Mammary epithelial cell (primary cell): Measurements from ENCODE around the gene CMC2.

ENCODE experiments used
- CTCF ChIP-seq, 2 donors: IDR thresholded peaks in 1 of 2; conservative IDR thresholded peaks in 1 of 2; 2 replicates each; pipeline ENCODE4 v1.5.1; 2011 to 2012; ENCODE audit warnings: inconsistent platforms in 2 of 2, low read length in 2 of 2, mild to moderate bottlenecking in 2 of 2, control low read depth in 1 of 2, low read depth in 1 of 2; ENCODE audit not compliant: insufficient read depth in 1 of 2; ENCODE audit errors: extremely low read depth in 1 of 2
- EZH2 ChIP-seq: IDR thresholded peaks from 2 replicates; pipeline ENCODE4 v1.6.1; 2012; ENCODE audit warnings: low read length, inconsistent platforms, borderline replicate concordance

- TF ChIP-seq CTCF (conservative IDR thresholded peaks at IDR 0.05 in 1 of 2, IDR thresholded peaks at IDR 0.05 in 1 of 2; ENCODE audit: extremely low read depth in 1 of 2, insufficient read depth in 1 of 2, low read depth in 1 of 2, low read length in 2 of 2) (no peak), EZH2 (no peak)
Measured at GRCh38 chr16:80994451-80994850, 12.2 kb downstream of the CMC2 start.
